Thoracic aorta (tissue), 2 donors: ENCODE data around the gene TRIM40. TPM values are rescaled to one million over a fixed set of nuclear protein-coding genes. Genes with fewer than 3 reads are reported as not detected.

Experiments
- ATAC-seq: fragments of 150-250 bp; one replicate; pipeline ENCODE4 v1.8.0; 2017; ENCODE audit warnings: low read depth; ENCODE audit not compliant: insufficient number of reproducible peaks, low FRiP score
- DNase-seq: peaks from one replicate; pipeline ENCODE4 v3.0.0-alpha.2; 2020; ENCODE audit warnings: low spot score
- H3K27ac ChIP-seq, 2 donors: fragments of 200-600 bp; sonication (generic); 1 replicate in 1 of 2; 2 replicates in 1 of 2; pipeline ENCODE4 v1.5.1; 2016; ENCODE audit warnings: mild to moderate bottlenecking in 2 of 2, moderate library complexity in 2 of 2
- H3K27me3 ChIP-seq: fragments of 200-600 bp; sonication (generic); replicated peaks from 2 replicates; pipeline ENCODE4 v1.6.0; 2016; ENCODE audit warnings: mild to moderate bottlenecking; ENCODE audit not compliant: insufficient read depth
- H3K36me3 ChIP-seq: fragments of 200-600 bp; sonication (generic); one replicate; pipeline ENCODE4 v1.5.1; 2016
- H3K4me1 ChIP-seq, 2 donors: fragments of 200-600 bp; sonication (generic); 1 replicate in 1 of 2; 2 replicates in 1 of 2; pipeline versions ENCODE4 v1.5.1 to v1.6.0; 2016; ENCODE audit warnings: low read depth in 2 of 2, mild to moderate bottlenecking in 1 of 2; ENCODE audit not compliant: control insufficient read depth in 1 of 2
- H3K4me3 ChIP-seq: fragments of 200-600 bp; sonication (generic); 2 replicates; pipeline ENCODE4 v1.5.1; 2016; ENCODE audit warnings: mild to moderate bottlenecking
- H3K9me3 ChIP-seq: fragments of 200-600 bp; sonication (generic); 2 replicates; pipeline ENCODE4 v1.5.1; 2016
- CTCF ChIP-seq: fragments of 200-600 bp; sonication (generic); IDR thresholded peaks from one replicate; pipeline ENCODE4 v1.5.1; 2019; ENCODE audit warnings: antibody characterized with exemption
- total RNA-seq, 2 donors: library from RNA; depleted of rRNA; stranded (reverse); fragments of >200 nt; gene quantifications; one replicate each; pipeline versions ENCODE4 v1.1.0 to v1.2.3, GENCODE V29; 2016

The TRIM40 gene
- total RNA-seq, 2 donors from 2014 or later, result not detected

GRCh38 chr6:30093951-30094661 is 41.8 kb upstream of the TRIM40 start:
- no peak for TF ChIP-seq CTCF
- DNase-seq (no peak), ATAC-seq (no peak)
- no peaks in the 10 kb centered on the region for H3K4me1 ChIP-seq
- no peak overlapping the region for H3K4me3 ChIP-seq
- H3K27ac ChIP-seq, result no peak overlapping the region
- no peaks in the 10 kb centered on the region for H3K36me3 ChIP-seq
- no peaks in the 10 kb centered on the region for H3K27me3 ChIP-seq
- H3K9me3 ChIP-seq, result no peaks in the 10 kb centered on the region

- no peak overlapping the region for H3K27ac ChIP-seq
- ATAC-seq (no peak), DNase-seq (no peak)
- no peaks in the 10 kb centered on the region for H3K9me3 ChIP-seq
- no peak overlapping the region for H3K4me3 ChIP-seq
- TF ChIP-seq CTCF, result no peak
- H3K27me3 ChIP-seq, result peaks cover 18% of the 10 kb centered on the region
- H3K4me1 ChIP-seq, result peaks cover 8 to 17% of the 10 kb centered on the region in 2 donors
- no peaks in the 10 kb centered on the region for H3K36me3 ChIP-seq
Measured at GRCh38 chr6:30096829-30097228, 39.1 kb upstream of the TRIM40 start.

GRCh38 chr6:30097902-30098768 is 37.8 kb upstream of the TRIM40 start:
- ATAC-seq (no peak), DNase-seq (no peak)
- Histone ChIP-seq H3K27ac (no peak overlapping the region), H3K36me3 (no peaks in the 10 kb centered on the region), H3K4me1 (peaks cover 8 to 27% of the 10 kb centered on the region in 2 donors), H3K9me3 (no peaks in the 10 kb centered on the region), H3K4me3 (no peak overlapping the region), H3K27me3 (peaks cover 18% of the 10 kb centered on the region)
- TF ChIP-seq CTCF, result no peak

- Histone ChIP-seq H3K4me3 (no peak overlapping the region), H3K27ac (peak overlapping the region in 1 of 2 donors; percentile 14), H3K27me3 (peaks cover 18% of the 10 kb centered on the region), H3K9me3 (no peaks in the 10 kb centered on the region), H3K4me1 (peaks cover 8 to 27% of the 10 kb centered on the region in 2 donors), H3K36me3 (no peaks in the 10 kb centered on the region)
- ATAC-seq (no peak), DNase-seq (no peak)
- no peak for TF ChIP-seq CTCF
Measured at GRCh38 chr6:30100154-30100553, 35.8 kb upstream of the TRIM40 start.
